Activated CD4-positive, alpha-beta T cell treated with anti-CD3 and anti-CD28 coated beads, Interleukin-2, amount 50 U/mL, for 24 hours (primary cell): ENCODE results near the gene STRIP1.
A peak's percentile ranks its signal among the peaks of the same experiment; 100 is the strongest.

Experiments used
- DNase-seq, 2 donors: peaks; one replicate each; pipeline ENCODE4 v3.0.0-alpha.2; 2020; ENCODE audit warnings: low read depth in 1 of 2, low spot score in 1 of 2

Gene STRIP1, protein sequence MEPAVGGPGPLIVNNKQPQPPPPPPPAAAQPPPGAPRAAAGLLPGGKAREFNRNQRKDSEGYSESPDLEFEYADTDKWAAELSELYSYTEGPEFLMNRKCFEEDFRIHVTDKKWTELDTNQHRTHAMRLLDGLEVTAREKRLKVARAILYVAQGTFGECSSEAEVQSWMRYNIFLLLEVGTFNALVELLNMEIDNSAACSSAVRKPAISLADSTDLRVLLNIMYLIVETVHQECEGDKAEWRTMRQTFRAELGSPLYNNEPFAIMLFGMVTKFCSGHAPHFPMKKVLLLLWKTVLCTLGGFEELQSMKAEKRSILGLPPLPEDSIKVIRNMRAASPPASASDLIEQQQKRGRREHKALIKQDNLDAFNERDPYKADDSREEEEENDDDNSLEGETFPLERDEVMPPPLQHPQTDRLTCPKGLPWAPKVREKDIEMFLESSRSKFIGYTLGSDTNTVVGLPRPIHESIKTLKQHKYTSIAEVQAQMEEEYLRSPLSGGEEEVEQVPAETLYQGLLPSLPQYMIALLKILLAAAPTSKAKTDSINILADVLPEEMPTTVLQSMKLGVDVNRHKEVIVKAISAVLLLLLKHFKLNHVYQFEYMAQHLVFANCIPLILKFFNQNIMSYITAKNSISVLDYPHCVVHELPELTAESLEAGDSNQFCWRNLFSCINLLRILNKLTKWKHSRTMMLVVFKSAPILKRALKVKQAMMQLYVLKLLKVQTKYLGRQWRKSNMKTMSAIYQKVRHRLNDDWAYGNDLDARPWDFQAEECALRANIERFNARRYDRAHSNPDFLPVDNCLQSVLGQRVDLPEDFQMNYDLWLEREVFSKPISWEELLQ

DNA sequence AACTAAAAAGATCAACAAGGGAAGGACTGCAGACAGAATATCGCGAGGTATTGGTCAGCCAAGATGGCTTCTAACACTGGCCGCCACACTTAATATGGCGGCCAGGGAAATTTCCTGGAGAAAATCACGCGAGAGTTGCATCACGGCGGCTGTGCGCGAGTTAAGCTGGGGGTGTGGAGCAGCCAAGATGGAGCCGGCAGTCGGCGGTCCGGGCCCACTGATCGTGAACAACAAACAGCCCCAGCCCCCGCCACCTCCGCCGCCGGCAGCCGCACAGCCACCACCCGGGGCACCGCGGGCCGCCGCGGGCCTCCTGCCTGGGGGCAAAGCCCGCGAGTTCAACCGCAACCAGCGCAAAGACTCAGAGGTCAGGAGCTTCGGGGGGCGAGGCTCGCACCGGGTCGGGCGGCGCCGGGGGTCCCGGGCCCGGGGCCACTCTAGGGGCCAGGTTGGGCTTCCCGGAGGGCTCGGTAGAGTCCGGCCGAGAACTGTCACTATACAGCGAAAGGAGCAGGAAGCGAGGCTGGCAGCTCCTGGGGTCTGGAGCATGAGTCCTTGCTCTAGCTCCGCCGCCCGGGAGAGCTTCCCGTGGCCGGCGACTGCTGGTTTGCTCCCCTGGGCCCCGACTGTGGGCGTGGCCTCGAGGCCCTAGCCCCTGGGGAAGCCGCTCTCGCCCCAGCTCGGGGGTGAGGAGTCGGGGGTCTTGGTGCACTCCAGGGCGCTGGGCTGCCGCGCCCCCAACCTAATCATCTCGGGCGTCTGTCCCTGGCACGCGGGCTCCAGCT lies at the start of gene STRIP1:
TSS of gene STRIP1 (plus strand) at position 174 of the 785 bp plus-strand sequence. CDS start at position 188, 14 bp downstream.
- DNase-seq, result peak; percentile 82 to 90

GRCh38 chr1:109985247-109986053 lies 49.0 kb upstream of the STRIP1 start:
- DNase-seq, result no peak

DNA sequence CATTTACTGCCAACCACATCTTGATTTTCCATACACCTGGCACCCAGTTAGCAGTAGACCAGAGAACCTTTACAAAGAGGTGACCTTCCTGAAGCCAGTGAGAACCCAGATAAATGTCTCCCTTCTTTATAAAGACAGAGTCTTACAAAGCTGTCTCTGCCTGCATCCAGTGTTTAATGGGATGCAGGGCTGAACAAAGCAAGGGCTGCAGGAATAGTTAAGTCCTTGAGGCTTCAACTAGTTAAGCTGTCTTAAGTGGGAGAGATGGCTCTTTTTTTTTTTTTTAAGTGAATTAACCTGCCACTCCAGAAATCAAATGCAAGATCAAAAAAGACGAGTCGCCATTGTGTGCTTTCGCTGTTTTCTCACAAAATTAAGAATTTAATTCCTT lies 48.4 kb upstream of the STRIP1 start:
- DNase-seq, result no peak

DNA sequence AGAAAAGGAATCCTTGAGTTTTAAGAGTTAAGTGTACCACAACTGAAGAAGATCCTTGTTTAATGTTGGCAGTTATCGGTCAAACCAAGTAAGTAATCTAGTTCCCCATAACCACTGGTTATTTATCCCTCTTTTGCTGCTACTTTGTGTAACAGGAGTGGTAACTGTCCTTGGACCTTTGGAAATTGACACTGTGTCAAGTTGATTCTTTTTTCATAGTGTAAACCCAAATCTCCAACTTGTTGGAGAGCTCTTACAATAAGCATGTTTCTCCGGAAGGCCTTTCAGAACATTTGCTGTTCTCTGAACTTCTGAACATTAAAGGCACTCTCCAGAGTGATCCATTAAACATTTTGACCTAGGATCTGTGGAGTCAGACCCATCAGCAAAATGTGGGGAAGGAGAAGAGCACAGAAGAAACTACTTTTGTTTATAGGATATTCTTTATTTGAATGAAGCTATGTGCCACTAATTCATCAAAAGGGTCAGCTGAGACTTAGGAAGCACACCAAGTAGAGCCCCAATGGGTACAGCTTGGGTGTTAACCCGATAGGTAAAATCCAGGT lies 46.0 kb upstream of the STRIP1 start:
- no peak for DNase-seq

- DNase-seq, result no peak
Observed at GRCh38 chr1:109989506-109990301, 44.7 kb upstream of the STRIP1 start.

- DNase-seq, result no peak
Observed at GRCh38 chr1:109990302-109990653, 44.1 kb upstream of the STRIP1 start.

DNA sequence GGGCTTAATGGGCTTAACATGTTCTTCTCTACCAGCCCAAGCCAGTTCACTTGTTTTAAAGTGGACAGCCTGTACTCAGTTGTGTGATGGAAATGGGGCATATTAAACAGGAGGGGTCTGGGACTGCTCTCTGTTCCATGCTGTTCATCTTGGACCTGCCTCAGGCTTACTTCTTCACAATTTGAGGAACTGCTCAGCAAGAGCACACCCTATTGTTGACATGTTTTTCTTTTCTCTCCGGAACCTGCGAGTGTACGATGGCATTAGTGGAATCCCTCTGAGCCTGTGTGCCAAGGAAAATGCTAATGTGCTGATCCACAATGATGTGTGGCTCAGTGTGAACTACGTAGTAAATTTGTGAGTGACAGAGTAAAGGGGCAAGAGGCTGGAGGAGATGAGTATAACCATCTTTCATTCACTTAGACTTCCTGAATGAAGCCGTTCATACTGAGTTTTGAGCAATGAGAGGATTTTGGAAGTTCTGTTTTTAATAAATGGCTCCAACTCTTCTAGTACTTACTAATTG lies 43.0 kb upstream of the STRIP1 start:
- no peak for DNase-seq

DNA sequence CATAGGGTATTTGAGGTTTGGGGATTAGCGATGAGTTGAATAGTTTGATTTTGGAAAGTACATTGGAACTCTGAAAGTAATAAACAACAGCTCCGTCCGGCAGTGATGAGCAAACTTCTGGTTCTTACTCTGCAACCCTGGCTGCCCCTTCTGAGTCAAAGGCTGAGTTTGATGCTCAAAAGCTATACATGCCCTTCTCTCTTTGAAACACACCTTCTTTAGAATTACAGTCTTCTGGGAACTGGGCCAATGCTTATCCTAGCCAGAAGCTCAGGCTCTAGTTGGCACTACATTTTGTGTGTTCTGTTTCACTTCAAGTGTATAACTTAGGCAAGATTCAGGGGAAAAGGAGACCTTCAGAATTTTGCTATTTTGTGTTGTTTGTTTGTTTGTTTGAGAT lies 40.5 kb upstream of the STRIP1 start:
- DNase-seq, result no peak

GRCh38 chr1:109994654-109995053 lies 39.8 kb upstream of the STRIP1 start:
- DNase-seq, result no peak

GRCh38 chr1:109995536-109995935 lies 38.9 kb upstream of the STRIP1 start:
- DNase-seq, result no peak

DNA sequence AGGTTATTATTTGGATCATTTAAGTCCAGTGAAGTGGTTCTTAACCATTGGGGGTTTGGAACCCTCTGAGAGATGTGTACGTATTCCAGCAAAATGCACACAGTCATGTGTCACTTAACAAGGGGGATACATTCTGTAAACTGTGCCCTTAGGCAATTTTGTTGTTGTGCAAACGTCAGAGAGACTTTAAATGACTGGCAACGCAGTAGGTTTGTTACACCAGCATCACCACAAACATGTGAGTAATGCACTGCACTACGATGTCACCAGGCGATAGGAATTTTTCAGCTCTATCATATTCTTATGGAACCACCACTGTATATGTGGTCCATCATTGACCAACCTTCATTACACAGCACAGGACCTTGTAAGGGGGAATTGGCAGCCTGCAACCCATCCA lies 37.9 kb upstream of the STRIP1 start:
- no peak for DNase-seq

- no peak for DNase-seq
Observed at GRCh38 chr1:109997204-109997866, 37.1 kb upstream of the STRIP1 start.

GRCh38 chr1:109997867-109998229 lies 36.6 kb upstream of the STRIP1 start:
- DNase-seq, result no peak

DNA sequence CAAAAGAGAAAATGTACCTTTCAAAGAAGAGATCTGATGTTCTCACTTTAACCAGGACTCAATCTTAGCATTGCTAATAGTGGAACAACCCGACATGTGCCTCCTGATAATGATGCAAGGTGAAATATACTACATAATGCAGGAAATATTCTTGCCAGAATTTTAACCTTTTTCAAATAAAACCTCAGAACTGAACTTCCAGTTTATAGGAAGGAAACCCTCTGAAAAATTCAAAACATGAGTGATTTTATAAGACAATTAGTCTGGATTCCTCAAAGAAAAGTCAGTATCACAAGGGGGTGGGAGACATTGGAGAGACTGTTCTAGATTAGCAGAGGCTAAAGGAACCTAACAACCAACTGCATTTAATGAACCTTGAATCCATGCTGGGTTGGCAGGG lies 31.7 kb upstream of the STRIP1 start:
- no peak for DNase-seq

DNA sequence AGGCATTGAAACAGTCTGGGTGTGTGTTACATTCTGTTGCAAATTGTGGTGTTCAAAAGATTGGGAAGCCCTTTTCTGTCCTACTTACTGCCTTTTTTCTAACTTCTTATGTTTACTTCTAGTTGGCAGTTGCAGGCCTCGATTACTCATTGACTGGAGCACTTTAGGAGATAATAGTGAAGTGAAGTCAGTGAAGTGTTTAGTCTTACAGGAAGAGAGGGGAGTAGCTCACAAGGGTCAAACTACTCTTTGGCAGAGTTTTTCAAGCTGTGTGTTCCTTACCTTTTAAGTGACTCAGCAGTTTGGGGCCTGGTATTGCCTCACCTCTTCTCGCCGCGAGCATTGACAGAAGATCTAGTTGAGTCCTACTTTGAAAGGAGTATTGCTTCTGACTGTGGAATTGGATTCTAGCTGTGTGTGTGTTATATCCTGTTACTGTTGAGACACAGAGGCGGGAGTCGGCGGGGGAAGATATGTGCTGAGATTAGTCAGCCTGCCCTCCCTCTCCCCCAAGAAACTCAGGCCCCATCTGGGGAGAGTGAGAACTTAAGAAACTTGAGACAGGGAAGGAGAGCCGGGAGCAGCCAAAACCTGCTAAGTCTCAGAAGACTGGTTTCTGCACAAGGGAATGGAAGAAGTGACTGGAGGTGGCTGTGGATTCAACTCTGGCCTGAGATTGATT lies 30.5 kb upstream of the STRIP1 start:
- DNase-seq, result peak in 1 of 2 donors; percentile 26

- DNase-seq, result no peak
Observed at GRCh38 chr1:110004583-110004982, 29.8 kb upstream of the STRIP1 start.

- DNase-seq, result no peak
Observed at GRCh38 chr1:110005971-110006370, 28.5 kb upstream of the STRIP1 start.

GRCh38 chr1:110006516-110006915 lies 27.9 kb upstream of the STRIP1 start:
- no peak for DNase-seq
